ENCODE measurements around the gene TMTC1. TPM values are rescaled to one million over a fixed set of nuclear protein-coding genes. Genes with fewer than 3 reads are reported as not detected.

Gene TMTC1
- polyA plus RNA-seq, 3 donors from 2014 or later: not detected

- no peaks in the 10 kb centered on the region for H3K4me1 Mint-ChIP-seq
- H3K4me3 Mint-ChIP-seq: no peak overlapping the region
- H3K27ac Mint-ChIP-seq: no peak overlapping the region
- DNase-seq: no peak
- H3K9me3 Mint-ChIP-seq: no peaks in the 10 kb centered on the region
- H3K36me3 Mint-ChIP-seq: no peaks in the 10 kb centered on the region
- peaks cover 0 to 8% (median 6%) of the 10 kb centered on the region in 3 donors for H3K27me3 Mint-ChIP-seq (ENCODE audit: low read depth in 3 of 3)
These were observed 239.2 kb downstream of the TMTC1 start for GRCh38 chr12:29544428-29545101.

DNA sequence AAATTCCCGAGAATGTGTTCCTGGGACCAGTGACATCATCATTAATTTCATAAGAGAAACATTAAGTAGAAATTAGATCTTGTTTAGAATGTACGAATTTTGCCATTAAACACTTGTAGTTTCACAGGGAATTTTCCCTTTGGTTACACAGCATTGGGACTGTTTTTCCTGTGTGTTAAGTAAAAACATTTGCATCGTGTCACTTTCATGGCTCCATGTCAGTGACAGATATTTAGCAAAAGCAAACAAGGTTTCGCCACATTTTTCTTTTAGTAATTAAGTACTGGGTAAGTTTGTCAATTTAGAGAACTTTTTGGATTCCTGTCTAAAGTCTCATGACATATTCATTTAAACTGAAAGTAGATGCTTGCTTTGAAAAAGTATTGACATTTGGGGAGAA lies 240.7 kb downstream of the TMTC1 start:
- no peak overlapping the region for H3K4me3 Mint-ChIP-seq
- DNase-seq: no peak
- H3K9me3 Mint-ChIP-seq: no peaks in the 10 kb centered on the region
- peaks cover 0 to 8% (median 6%) of the 10 kb centered on the region in 3 donors for H3K27me3 Mint-ChIP-seq (ENCODE audit: low read depth in 3 of 3)
- H3K4me1 Mint-ChIP-seq: no peaks in the 10 kb centered on the region
- no peaks in the 10 kb centered on the region for H3K36me3 Mint-ChIP-seq
- no peak overlapping the region for H3K27ac Mint-ChIP-seq

- Mint-ChIP-seq H3K4me1 (no peaks in the 10 kb centered on the region), H3K9me3 (no peaks in the 10 kb centered on the region), H3K27ac (no peak overlapping the region), H3K36me3 (no peaks in the 10 kb centered on the region), H3K4me3 (no peak overlapping the region), H3K27me3 (ENCODE audit: low read depth in 3 of 3) (peaks cover 0 to 3% (median 0%) of the 10 kb centered on the region in 3 donors)
- DNase-seq: no peak
These were observed 246.4 kb downstream of the TMTC1 start for GRCh38 chr12:29537298-29537697.

DNA sequence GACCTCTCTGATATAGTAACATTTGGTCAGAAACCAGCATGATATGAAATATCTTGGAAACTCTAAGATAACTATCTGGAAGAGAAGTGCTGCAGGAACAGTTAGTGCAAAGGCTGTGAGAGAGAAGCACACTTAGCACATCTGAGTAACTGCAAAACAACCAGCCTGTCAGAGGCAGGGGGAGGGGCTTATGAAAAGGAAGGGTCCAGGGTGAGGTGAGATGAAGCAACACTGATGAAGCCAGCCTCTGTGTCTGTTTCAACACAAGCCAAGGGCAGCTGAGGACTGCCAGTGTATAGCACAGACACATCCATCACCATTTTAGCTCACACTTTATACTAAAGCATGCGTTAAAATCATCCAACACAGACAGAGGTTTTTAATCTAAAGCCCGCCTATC lies 248.8 kb downstream of the TMTC1 start:
- Mint-ChIP-seq H3K9me3 (no peaks in the 10 kb centered on the region), H3K36me3 (no peaks in the 10 kb centered on the region), H3K27ac (no peak overlapping the region), H3K27me3 (ENCODE audit: low read depth in 3 of 3) (peaks cover 0 to 3% (median 0%) of the 10 kb centered on the region in 3 donors), H3K4me3 (no peak overlapping the region), H3K4me1 (no peaks in the 10 kb centered on the region)
- no peak for DNase-seq

GRCh38 chr12:29533815-29534489 lies 249.8 kb downstream of the TMTC1 start:
- no peaks in the 10 kb centered on the region for H3K9me3 Mint-ChIP-seq
- DNase-seq: no peak
- H3K27me3 Mint-ChIP-seq (ENCODE audit: low read depth in 3 of 3): peaks cover 0 to 3% (median 0%) of the 10 kb centered on the region in 3 donors
- no peaks in the 10 kb centered on the region for H3K36me3 Mint-ChIP-seq
- H3K4me1 Mint-ChIP-seq: no peaks in the 10 kb centered on the region
- no peak overlapping the region for H3K4me3 Mint-ChIP-seq
- no peak overlapping the region for H3K27ac Mint-ChIP-seq

DNA sequence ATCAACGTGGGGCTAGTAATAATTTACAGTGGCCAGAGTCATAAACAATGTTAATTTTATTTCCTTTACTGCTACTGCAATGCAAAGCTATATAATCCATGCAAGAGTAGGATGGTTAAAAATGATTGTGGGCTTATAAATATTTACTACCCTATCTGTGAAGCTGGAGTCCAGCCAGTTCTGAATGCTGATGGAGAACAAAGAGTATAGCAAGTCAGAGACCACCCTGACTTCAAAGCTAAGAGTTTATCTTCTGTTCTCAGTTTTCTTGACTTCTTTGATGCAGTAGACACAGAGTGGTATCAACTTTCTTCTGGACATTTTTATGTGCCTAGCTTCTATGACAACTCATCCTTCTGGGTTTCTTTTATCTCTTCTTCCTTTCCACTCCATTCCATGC lies 252.3 kb downstream of the TMTC1 start:
- H3K27ac Mint-ChIP-seq: no peak overlapping the region
- H3K36me3 Mint-ChIP-seq: no peaks in the 10 kb centered on the region
- peaks cover 0 to 3% (median 2%) of the 10 kb centered on the region in 3 donors for H3K27me3 Mint-ChIP-seq (ENCODE audit: low read depth in 3 of 3)
- H3K9me3 Mint-ChIP-seq: no peaks in the 10 kb centered on the region
- H3K4me3 Mint-ChIP-seq: no peak overlapping the region
- no peak for DNase-seq
- no peaks in the 10 kb centered on the region for H3K4me1 Mint-ChIP-seq

DNA sequence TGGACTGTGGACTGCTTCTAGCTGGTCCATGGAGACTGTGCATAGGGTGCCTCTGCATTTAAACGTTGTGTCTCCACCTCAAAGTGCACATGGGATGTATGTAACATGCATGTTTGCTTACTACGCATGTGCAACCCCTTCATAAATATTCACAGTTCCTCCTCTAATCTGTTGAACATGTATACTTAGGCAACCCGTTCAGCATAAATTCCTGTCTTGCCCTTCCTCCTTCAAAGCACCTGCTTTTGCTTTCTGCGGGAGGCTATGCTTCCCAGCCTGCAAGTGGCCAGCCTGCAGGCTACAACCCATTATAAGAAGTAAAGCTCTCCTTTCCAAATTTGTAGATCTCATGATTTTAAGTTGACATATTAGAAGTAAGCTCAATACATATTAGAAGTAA lies 253.3 kb downstream of the TMTC1 start:
- H3K27me3 Mint-ChIP-seq (ENCODE audit: low read depth in 3 of 3): peaks cover 0 to 2% (median 2%) of the 10 kb centered on the region in 3 donors
- no peak overlapping the region for H3K4me3 Mint-ChIP-seq
- no peak overlapping the region for H3K27ac Mint-ChIP-seq
- no peaks in the 10 kb centered on the region for H3K9me3 Mint-ChIP-seq
- DNase-seq: no peak
- no peaks in the 10 kb centered on the region for H3K4me1 Mint-ChIP-seq
- H3K36me3 Mint-ChIP-seq: no peaks in the 10 kb centered on the region

- Mint-ChIP-seq H3K27ac (no peak overlapping the region), H3K4me3 (no peak overlapping the region), H3K36me3 (no peaks in the 10 kb centered on the region), H3K9me3 (no peaks in the 10 kb centered on the region), H3K4me1 (no peaks in the 10 kb centered on the region), H3K27me3 (ENCODE audit: low read depth in 3 of 3) (peaks cover 0 to 5% (median 2%) of the 10 kb centered on the region in 3 donors)
- no peak for DNase-seq
These were observed 255.6 kb downstream of the TMTC1 start for GRCh38 chr12:29528161-29528560.

- Mint-ChIP-seq H3K9me3 (no peaks in the 10 kb centered on the region), H3K4me3 (no peak overlapping the region), H3K27ac (no peak overlapping the region), H3K4me1 (no peaks in the 10 kb centered on the region), H3K36me3 (no peaks in the 10 kb centered on the region), H3K27me3 (ENCODE audit: low read depth in 3 of 3) (peaks cover 0 to 8% (median 0%) of the 10 kb centered on the region in 3 donors)
- DNase-seq: no peak
These were observed 261.8 kb downstream of the TMTC1 start for GRCh38 chr12:29521951-29522350.

DNA sequence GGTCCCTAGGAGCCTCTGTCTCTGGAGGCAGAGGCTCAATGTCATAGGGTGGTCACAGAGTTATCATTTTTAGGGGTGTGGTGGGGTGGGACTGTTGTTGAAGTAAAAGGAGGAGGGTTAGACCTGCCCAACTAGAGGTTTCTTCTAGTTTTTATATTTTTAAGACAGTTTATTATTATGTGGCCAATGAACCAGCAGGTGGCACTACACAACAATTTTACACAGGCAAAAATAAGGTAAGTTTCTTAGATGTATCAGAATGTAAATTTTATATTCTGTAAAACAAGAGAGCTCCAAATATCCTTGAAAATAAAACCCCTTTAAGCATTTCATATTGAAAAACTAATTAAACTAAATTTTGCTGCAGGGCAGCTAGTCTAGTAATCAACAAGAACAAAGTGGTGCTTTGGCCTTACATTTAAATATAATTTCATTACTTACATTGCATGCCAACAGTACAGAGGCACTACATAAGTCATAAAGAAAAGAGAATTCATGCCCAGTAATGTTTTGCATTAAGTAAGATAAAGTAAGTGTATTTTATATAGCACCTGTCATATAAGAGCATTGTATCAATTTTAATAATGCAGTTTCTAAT lies 264.1 kb downstream of the TMTC1 start:
- Mint-ChIP-seq H3K36me3 (no peaks in the 10 kb centered on the region), H3K9me3 (no peaks in the 10 kb centered on the region), H3K27me3 (ENCODE audit: low read depth in 3 of 3) (peaks cover 0 to 6% (median 1%) of the 10 kb centered on the region in 3 donors), H3K27ac (no peak overlapping the region), H3K4me1 (no peaks in the 10 kb centered on the region), H3K4me3 (no peak overlapping the region)
- DNase-seq: peak; percentile 3 to 20 (median 4)

- Mint-ChIP-seq H3K4me3 (no peak overlapping the region), H3K36me3 (no peaks in the 10 kb centered on the region), H3K4me1 (no peaks in the 10 kb centered on the region), H3K27me3 (ENCODE audit: low read depth in 3 of 3) (peaks cover 0 to 8% (median 1%) of the 10 kb centered on the region in 3 donors), H3K27ac (no peak overlapping the region), H3K9me3 (no peaks in the 10 kb centered on the region)
- no peak for DNase-seq
These were observed 265.3 kb downstream of the TMTC1 start for GRCh38 chr12:29518407-29518806.

GRCh38 chr12:29517264-29517663 lies 266.5 kb downstream of the TMTC1 start:
- Mint-ChIP-seq H3K4me1 (no peaks in the 10 kb centered on the region), H3K27me3 (ENCODE audit: low read depth in 3 of 3) (peaks cover 1 to 8% (median 3%) of the 10 kb centered on the region in 3 donors), H3K9me3 (no peaks in the 10 kb centered on the region), H3K27ac (no peak overlapping the region), H3K36me3 (no peaks in the 10 kb centered on the region), H3K4me3 (no peak overlapping the region)
- DNase-seq: no peak

DNA sequence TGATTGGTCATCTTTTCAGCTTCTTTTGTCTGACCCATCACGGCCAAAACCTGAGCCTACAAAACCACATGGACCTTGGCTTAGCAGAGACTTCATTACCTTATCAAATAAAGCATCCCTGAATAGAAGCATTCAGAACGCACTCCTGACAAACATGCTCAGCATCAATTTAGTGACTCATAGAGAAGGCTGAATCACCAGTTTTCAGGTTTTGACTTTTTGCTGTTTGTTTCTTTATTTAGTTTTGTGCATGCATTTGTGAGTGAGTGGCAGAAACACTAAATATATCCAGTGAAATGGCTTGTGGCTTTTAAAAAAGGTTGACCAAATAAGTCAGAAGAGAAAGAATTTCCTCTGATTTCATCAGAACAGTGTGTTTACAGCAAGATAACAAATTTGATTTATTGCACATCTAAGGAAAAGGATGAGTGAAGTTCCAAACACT lies 267.3 kb downstream of the TMTC1 start:
- H3K4me3 Mint-ChIP-seq: no peak overlapping the region
- no peak overlapping the region for H3K27ac Mint-ChIP-seq
- H3K9me3 Mint-ChIP-seq: no peaks in the 10 kb centered on the region
- H3K36me3 Mint-ChIP-seq: no peaks in the 10 kb centered on the region
- peaks cover 1 to 8% (median 3%) of the 10 kb centered on the region in 3 donors for H3K27me3 Mint-ChIP-seq (ENCODE audit: low read depth in 3 of 3)
- H3K4me1 Mint-ChIP-seq: no peaks in the 10 kb centered on the region
- no peak for DNase-seq

GRCh38 chr12:29510591-29511185 lies 273.1 kb downstream of the TMTC1 start:
- no peaks in the 10 kb centered on the region for H3K9me3 Mint-ChIP-seq
- no peak for DNase-seq

More at GRCh38 chr12:29510591-29511185, 273.1 kb downstream of the TMTC1 start:
- no peak overlapping the region for H3K27ac Mint-ChIP-seq
- no peaks in the 10 kb centered on the region for H3K36me3 Mint-ChIP-seq
- H3K4me1 Mint-ChIP-seq: no peaks in the 10 kb centered on the region
- no peak overlapping the region for H3K4me3 Mint-ChIP-seq
- H3K27me3 Mint-ChIP-seq (ENCODE audit: low read depth in 3 of 3): peaks cover 1 to 13% (median 3%) of the 10 kb centered on the region in 3 donors

All from immature natural killer cell (primary cell).